ENCODE measurements around the gene PRLR.
"Not testable (repeated sequence)": the region's sequence is repeated elsewhere in the genome, so short reads cannot be mapped to it uniquely, and the experiment has no call there.

Gene PRLR

GRCh38 chr5:35230038-35230611 is at the start of gene PRLR:
PRLR (minus strand) TSS chr5:35230487; CDS start chr5:35089620, 140,867 bp downstream.
- DNase-seq (ENCODE audit: low read depth in 2 of 2, low spot score in 1 of 2), result no peak

GRCh38 chr5:35274839-35275509 is 44.7 kb upstream of the PRLR start:
- DNase-seq (ENCODE audit: low read depth in 2 of 2, low spot score in 1 of 2), result no peak

GRCh38 chr5:35269006-35269405 is 38.7 kb upstream of the PRLR start:
- no peak for DNase-seq (ENCODE audit: low read depth in 2 of 2, low spot score in 1 of 2)

GRCh38 chr5:35266276-35266675 is 36.0 kb upstream of the PRLR start:
- no peak for DNase-seq (ENCODE audit: low read depth in 2 of 2, low spot score in 1 of 2)

- no peak for DNase-seq (ENCODE audit: low read depth in 2 of 2, low spot score in 1 of 2)
Measured at GRCh38 chr5:35264509-35264908, 34.2 kb upstream of the PRLR start.

- DNase-seq (ENCODE audit: low read depth in 2 of 2, low spot score in 1 of 2), result no peak
Measured at GRCh38 chr5:35263266-35263877, 33.1 kb upstream of the PRLR start.

GRCh38 chr5:35253582-35253981 is 23.3 kb upstream of the PRLR start:
- DNase-seq (ENCODE audit: low read depth in 2 of 2, low spot score in 1 of 2), result no peak

GRCh38 chr5:35252963-35253362 is 22.7 kb upstream of the PRLR start:
- no peak for DNase-seq (ENCODE audit: low read depth in 2 of 2, low spot score in 1 of 2)

- DNase-seq (ENCODE audit: low read depth in 2 of 2, low spot score in 1 of 2), result no peak
Measured at GRCh38 chr5:35248843-35249780, 18.8 kb upstream of the PRLR start.

GRCh38 chr5:35247648-35248034 is 17.4 kb upstream of the PRLR start:
- DNase-seq (ENCODE audit: low read depth in 2 of 2, low spot score in 1 of 2), result no peak

GRCh38 chr5:35246900-35247647 is 16.8 kb upstream of the PRLR start:
- no peak for DNase-seq (ENCODE audit: low read depth in 2 of 2, low spot score in 1 of 2)

- no peak for DNase-seq (ENCODE audit: low read depth in 2 of 2, low spot score in 1 of 2)
Measured at GRCh38 chr5:35246411-35246810, 16.1 kb upstream of the PRLR start.

GRCh38 chr5:35245371-35245770 is 15.1 kb upstream of the PRLR start:
- not testable (repeated sequence) for DNase-seq (ENCODE audit: low read depth in 2 of 2, low spot score in 1 of 2)

GRCh38 chr5:35244171-35244570 is 13.9 kb upstream of the PRLR start:
- DNase-seq (ENCODE audit: low read depth in 2 of 2, low spot score in 1 of 2), result no peak

GRCh38 chr5:35242702-35243258 is 12.5 kb upstream of the PRLR start:
- no peak for DNase-seq (ENCODE audit: low read depth in 2 of 2, low spot score in 1 of 2)

GRCh38 chr5:35240892-35241291 is 10.6 kb upstream of the PRLR start:
- DNase-seq (ENCODE audit: low read depth in 2 of 2, low spot score in 1 of 2), result no peak

- no peak for DNase-seq (ENCODE audit: low read depth in 2 of 2, low spot score in 1 of 2)
Measured at GRCh38 chr5:35239911-35240610, 9.8 kb upstream of the PRLR start.

- no peak for DNase-seq (ENCODE audit: low read depth in 2 of 2, low spot score in 1 of 2)
Measured at GRCh38 chr5:35239476-35239875, 9.2 kb upstream of the PRLR start.

- no peak for DNase-seq (ENCODE audit: low read depth in 2 of 2, low spot score in 1 of 2)
Measured at GRCh38 chr5:35237580-35238376, 7.5 kb upstream of the PRLR start.

All from stimulated activated CD8-positive, alpha-beta memory T cell treated with anti-CD3 and anti-CD28 coated beads, Interleukin-4, amount 100 ng/mL, for 1 hour (primary cell).